HepG2 (cell line): ENCODE results near the gene HIVEP2. TPM values are rescaled to one million over a fixed set of nuclear protein-coding genes. Genes with fewer than 3 reads are reported as not detected.

Source experiments
- ATAC-seq: fragments of 200-7000 bp; cut with Tn5 transposase; 3 replicates; pipeline ENCODE4 v1.9.1; 2020; ENCODE audit warnings: mild to moderate bottlenecking, moderate library complexity
- BruUV-seq: library from RNA; stranded (reverse); fragments of 400-500 nt; replicated peaks from 2 replicates; lab custom pipeline; 2021; lab: Mats Ljungman, UMichigan
- CTCF ChIA-PET: fragments of 300-600 bp; formaldehyde crosslinking; extraction: SDS; loops from one replicate; lab custom pipeline; 2021; ENCODE audit warnings: low total read pairs, inconsistent platforms, low intra/inter-chr PET ratio; lab: Yijun Ruan, JAX
- POLR2A ChIA-PET: fragments of 350-600 bp; sonication (Branson Sonifier 250); formaldehyde crosslinking; loops from one replicate; lab custom pipeline; 2020; ENCODE audit warnings: antibody characterized with exemption, inconsistent platforms; lab: Yijun Ruan, JAX
- DNase-seq: peaks from one replicate; pipeline ENCODE4 v3.0.0-alpha.2; 2015; ENCODE audit warnings: low spot score
- FAIRE-seq: peaks from 3 replicates; lab custom pipeline; 2011; peaks lifted over from hg19 to GRCh38; lab: Jason Lieb, UNC
- H2AFZ ChIP-seq: one replicate; pipeline ENCODE4 v1.6.1; 2011; ENCODE audit warnings: low read length, inconsistent platforms
- H3K27ac ChIP-seq: fragments of 300-600 bp; 3 replicates; pipeline ENCODE4 v1.8.0; 2011; ENCODE audit warnings: mixed run types, mild to moderate bottlenecking, mixed read lengths, low read length, inconsistent platforms; ENCODE audit not compliant: insufficient read depth; ENCODE audit errors: extremely low read length
- H3K27me3 ChIP-seq, 2 experiments: fragments of 200-600 bp in 1 of 2; 2 replicates in 1 of 2; 3 replicates in 1 of 2; pipeline versions ENCODE4 v1.6.0 to v1.8.0; 2011; ENCODE audit warnings: low read length in 2 of 2, mild to moderate bottlenecking in 2 of 2, moderate library complexity in 2 of 2, inconsistent platforms in 1 of 2; ENCODE audit not compliant: insufficient read depth in 2 of 2, control insufficient read depth in 1 of 2
- H3K36me3 ChIP-seq, 2 experiments: fragments of 200-600 bp in 1 of 2; replicated peaks in 1 of 2; 2 replicates in 1 of 2; 3 replicates in 1 of 2; pipeline versions ENCODE4 v1.5.1 to v1.8.0; 2011; ENCODE audit warnings: low read length in 2 of 2, inconsistent platforms in 1 of 2; ENCODE audit not compliant: insufficient read depth in 2 of 2, control insufficient read depth in 1 of 2
- H3K4me1 ChIP-seq: 2 replicates; pipeline ENCODE4 v1.5.1; 2012; ENCODE audit warnings: low read length, inconsistent platforms; ENCODE audit not compliant: insufficient read depth
- H3K4me2 ChIP-seq: 2 replicates; pipeline ENCODE4 v1.6.0; 2011; ENCODE audit warnings: low read depth, low read length, inconsistent platforms
- H3K4me3 ChIP-seq, 3 experiments: fragments of 200-600 bp in 1 of 3; sonication (generic), shearing (Covaris generic) in 1 of 3; replicated peaks in 1 of 3; 2 replicates each; pipeline ENCODE4 v1.5.1; 2011 to 2016; ENCODE audit warnings: low read length in 3 of 3, inconsistent platforms in 2 of 3, low read depth in 2 of 3, mild to moderate bottlenecking in 2 of 3, control low read depth in 1 of 3, mixed read lengths in 1 of 3; ENCODE audit not compliant: insufficient read depth in 1 of 3
- H3K79me2 ChIP-seq: one replicate; pipeline ENCODE4 v1.6.1; 2011; ENCODE audit warnings: low read length, inconsistent platforms; ENCODE audit not compliant: insufficient read depth
- H3K9ac ChIP-seq: 2 replicates; pipeline ENCODE4 v1.6.0; 2011; ENCODE audit warnings: mild to moderate bottlenecking, low read depth, low read length, inconsistent platforms; ENCODE audit not compliant: insufficient read depth
- H3K9me3 ChIP-seq: 2 replicates; pipeline ENCODE4 v1.5.1; 2012; ENCODE audit warnings: mild to moderate bottlenecking, low read length
- H4K20me1 ChIP-seq: 2 replicates; pipeline ENCODE4 v1.6.0; 2011; ENCODE audit warnings: inconsistent platforms, mild to moderate bottlenecking, low read length, moderate library complexity; ENCODE audit not compliant: insufficient read depth
- AGO2 ChIP-seq: fragments of 200-400 bp; formaldehyde crosslinking; optimal IDR thresholded peaks from 2 replicates; pipeline ENCODE3; 2017; ENCODE audit warnings: mild to moderate bottlenecking, low read depth, low read length, moderate library complexity
- FOXP4 ChIP-seq: sonication (generic); formaldehyde crosslinking; IDR thresholded peaks from 2 replicates; pipeline ENCODE4 v1.4.0; 2020; ENCODE audit warnings: missing genetic modification reagents
- NR3C1 ChIP-seq: sonication (generic); formaldehyde crosslinking; IDR thresholded peaks from 2 replicates; pipeline ENCODE4 v1.4.0; 2020; ENCODE audit warnings: missing genetic modification reagents
- ZMYM2 ChIP-seq: sonication (generic); formaldehyde crosslinking; IDR thresholded peaks from 2 replicates; pipeline ENCODE4 v1.8.0; 2022; ENCODE audit warnings: mild to moderate bottlenecking, missing genetic modification reagents
- WGBS: methylation state at CpG from one replicate; pipeline ENCODE4 v1.1.6; 2017; ENCODE audit warnings: low lambda C conversion rate; 5-methylcytosine and 5-hydroxymethylcytosine counted together
- in situ Hi-C: cut with HindIII; loops from 2 replicates; pipeline ENCODE4 v1.10.0; 2017; ENCODE audit warnings: low pct_unique_long_range_greater_than_20kb; ENCODE audit not compliant: extremely low pct_ligation_motif_present
- intact Hi-C: fragments of 100-400 bp; cut with micrococcal nuclease; formaldehyde crosslinking; loops from one replicate; pipeline ENCODE4 v1.10.0; 2022; ENCODE audit not compliant: unreplicated experiment
- polyA plus RNA-seq, 8 experiments: library from polyadenylated mRNA; depleted of rRNA in 3 of 8; stranded (reverse) in 7 of 8; unstranded in 1 of 8; fragments of >200 nt; fragmentation: Illumina TruSeq in 4 of 8; extraction: Trizol in 4 of 8; gene quantifications; 2 replicates each; pipeline versions ENCODE4 v1.2.1 to v1.2.3, GENCODE V29; 2011 to 2016; ENCODE audit warnings: low read depth in 4 of 8, missing spikeins in 1 of 8, mixed read lengths in 1 of 8; ENCODE audit not compliant: insufficient read depth in 1 of 8
- total RNA-seq, 5 experiments: library from RNA; depleted of rRNA; stranded (reverse); fragments of >200 nt; fragmentation: Illumina TruSeq; extraction: Trizol; gene quantifications; 2 replicates each; pipeline ENCODE4 v1.2.3, GENCODE V29; 2016; ENCODE audit warnings: low read depth in 1 of 5
- TF ChIP-seq, protein P1 (sequence below): sonication (generic); formaldehyde crosslinking; IDR thresholded peaks from 2 replicates; pipeline ENCODE4 v1.4.0; 2020; ENCODE audit warnings: missing genetic modification reagents

The HIVEP2 gene
- total and polyA plus RNA-seq, 2 of the 13 experiments (the other 11 are each of a cell fraction or from before 2014, with no cell fraction given) = 3.4 to 12.9 TPM

GRCh38 chr6:142725024-142725770, 219.8 kb downstream of the HIVEP2 start:
- no TSS peak for BruUV-seq

More at GRCh38 chr6:142725024-142725770, 219.8 kb downstream of the HIVEP2 start:
- Histone ChIP-seq H3K4me3 (no peak overlapping the region), H3K27ac (no peak overlapping the region), H4K20me1 (no peaks in the 10 kb centered on the region), H3K9ac (no peak overlapping the region)
- POLR2A ChIA-PET = no interaction called here
- in situ Hi-C loops = no loop called here
- DNase-seq = no peak
- intact Hi-C loops = no loop called here
- FAIRE-seq = no peak
- TF ChIP-seq ZMYM2 (CRISPR knock-in tag) = no peak
- TF ChIP-seq, protein P1, sequence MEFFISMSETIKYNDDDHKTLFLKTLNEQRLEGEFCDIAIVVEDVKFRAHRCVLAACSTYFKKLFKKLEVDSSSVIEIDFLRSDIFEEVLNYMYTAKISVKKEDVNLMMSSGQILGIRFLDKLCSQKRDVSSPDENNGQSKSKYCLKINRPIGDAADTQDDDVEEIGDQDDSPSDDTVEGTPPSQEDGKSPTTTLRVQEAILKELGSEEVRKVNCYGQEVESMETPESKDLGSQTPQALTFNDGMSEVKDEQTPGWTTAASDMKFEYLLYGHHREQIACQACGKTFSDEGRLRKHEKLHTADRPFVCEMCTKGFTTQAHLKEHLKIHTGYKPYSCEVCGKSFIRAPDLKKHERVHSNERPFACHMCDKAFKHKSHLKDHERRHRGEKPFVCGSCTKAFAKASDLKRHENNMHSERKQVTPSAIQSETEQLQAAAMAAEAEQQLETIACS (CRISPR knock-in tag) = no peak
- no peak for TF ChIP-seq NR3C1
- no peak for TF ChIP-seq AGO2
- no peak for TF ChIP-seq FOXP4 (CRISPR knock-in tag)
- TF ChIP-seq, all 625 proteins: peak for 0
- 0% methylated on average over 5 of the region's 5 CpGs for WGBS
- no peaks in the 10 kb centered on the region for H3K4me1 ChIP-seq
- no peaks in the 10 kb centered on the region for H3K79me2 ChIP-seq
- H3K27me3 ChIP-seq = peaks cover 0 to 19% of the 10 kb centered on the region in 2 experiments; a peak in 4 of 5 replicates
- CTCF ChIA-PET = no interaction called here
- ATAC-seq = peak; percentile 54; the same call in 2 of the 3 replicates
- no peaks in the 10 kb centered on the region for H3K36me3 ChIP-seq
- H3K9me3 ChIP-seq = no peaks in the 10 kb centered on the region
- H2AFZ ChIP-seq = no peak overlapping the region
- H3K4me2 ChIP-seq = no peak overlapping the region
